Muscle layer of colon (tissue), 2 donors: ENCODE data around the gene FGF14.
"Not testable (repeated sequence)": the region's sequence is repeated elsewhere in the genome, so short reads cannot be mapped to it uniquely, and the experiment has no call there.

Experiments used
- H3K27ac ChIP-seq: one replicate; pipeline ENCODE4 v1.7.0; 2013; ENCODE audit warnings: low read depth, mild to moderate bottlenecking, low read length, moderate library complexity
- H3K27me3 ChIP-seq, 2 donors: one replicate each; pipeline ENCODE4 v1.7.0; 2013; ENCODE audit warnings: low read length in 2 of 2, mild to moderate bottlenecking in 2 of 2; ENCODE audit not compliant: insufficient read depth in 2 of 2, control insufficient read depth in 1 of 2
- H3K36me3 ChIP-seq: one replicate; pipeline ENCODE4 v1.7.0; 2013; ENCODE audit warnings: mild to moderate bottlenecking, low read length; ENCODE audit not compliant: insufficient read depth
- H3K4me1 ChIP-seq: one replicate; pipeline ENCODE4 v1.7.0; 2013; ENCODE audit warnings: mild to moderate bottlenecking, low read length; ENCODE audit not compliant: insufficient read depth
- H3K4me3 ChIP-seq, 2 donors: one replicate each; pipeline ENCODE4 v1.7.0; 2013; ENCODE audit warnings: low read length in 2 of 2, low read depth in 1 of 2, mild to moderate bottlenecking in 1 of 2, moderate library complexity in 1 of 2
- H3K9ac ChIP-seq: one replicate; pipeline ENCODE4 v1.7.0; 2013; ENCODE audit warnings: low read length
- H3K9me3 ChIP-seq: one replicate; pipeline ENCODE4 v1.7.0; 2013; ENCODE audit warnings: mild to moderate bottlenecking, low read length
- donor health status: abdominal sarcoma.
- donor health status: Adenocarcinoma of cecum.

FGF14 gene

DNA sequence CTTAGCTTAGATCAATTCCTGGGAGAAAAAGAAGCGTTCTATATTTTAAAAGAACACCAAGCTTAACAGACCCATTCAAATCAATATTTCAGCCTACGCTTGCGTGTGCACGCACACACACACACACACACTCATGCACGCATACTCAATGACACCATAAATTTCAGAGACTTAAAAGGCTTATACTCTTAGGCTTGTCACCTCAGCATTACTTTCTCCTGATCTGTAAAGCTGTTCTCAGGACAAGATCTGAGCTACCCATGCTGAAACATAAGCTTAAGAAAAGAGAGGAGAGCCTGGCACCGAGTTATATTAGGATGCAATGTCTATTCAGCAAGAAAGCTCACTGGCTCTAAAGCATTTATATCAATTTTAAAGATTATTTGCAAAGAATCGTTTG is 368.5 kb downstream of the FGF14 start:
- H3K36me3 ChIP-seq = no peaks in the 10 kb centered on the region
- no peaks in the 10 kb centered on the region for H3K4me1 ChIP-seq
- H3K9ac ChIP-seq = no peak overlapping the region
- no peaks in the 10 kb centered on the region for H3K27me3 ChIP-seq
- no peak overlapping the region for H3K27ac ChIP-seq
- H3K4me3 ChIP-seq = no peak overlapping the region
- no peaks in the 10 kb centered on the region for H3K9me3 ChIP-seq

DNA sequence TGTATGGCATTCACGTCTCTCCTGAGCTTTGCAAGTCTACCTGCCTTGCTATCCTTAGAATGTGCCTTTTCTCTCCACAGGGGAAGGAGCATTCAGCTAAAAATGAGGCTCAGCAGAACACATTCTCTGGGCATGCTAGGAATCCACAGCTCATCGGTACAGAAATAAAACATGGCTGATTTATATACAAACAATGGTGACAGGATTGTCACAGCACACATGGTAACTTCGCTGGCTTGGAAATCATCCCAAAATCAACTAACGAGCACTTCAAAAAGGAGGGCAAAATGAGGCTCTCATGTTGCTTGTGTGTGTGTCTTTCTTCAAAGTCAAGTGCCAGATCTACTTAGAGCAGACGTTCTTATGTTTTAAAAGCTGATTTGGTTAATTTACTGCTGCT is 373.0 kb downstream of the FGF14 start:
- no peak overlapping the region for H3K9ac ChIP-seq
- H3K27ac ChIP-seq = no peak overlapping the region
- no peaks in the 10 kb centered on the region for H3K36me3 ChIP-seq
- no peak overlapping the region for H3K4me3 ChIP-seq
- H3K27me3 ChIP-seq = no peaks in the 10 kb centered on the region
- no peaks in the 10 kb centered on the region for H3K9me3 ChIP-seq
- no peaks in the 10 kb centered on the region for H3K4me1 ChIP-seq

DNA sequence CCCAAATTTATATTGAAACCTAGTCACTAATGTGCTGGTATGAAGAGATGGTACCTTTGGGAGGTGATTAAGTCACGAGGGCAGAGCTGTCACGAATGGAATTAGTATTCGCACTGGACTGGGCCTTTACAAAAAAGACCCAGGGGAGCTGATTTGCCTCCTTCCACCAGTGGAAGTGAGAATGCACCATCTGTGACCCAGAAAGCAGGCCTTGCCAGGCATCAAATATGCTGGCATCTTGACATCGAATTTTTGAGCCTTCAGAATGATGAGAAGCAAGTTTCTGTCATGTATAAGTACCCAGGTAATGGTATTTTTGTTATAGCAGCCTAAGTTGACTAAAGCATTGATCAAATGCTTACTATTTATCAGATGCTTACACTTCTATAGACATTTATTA is 373.6 kb downstream of the FGF14 start:
- H3K36me3 ChIP-seq = no peaks in the 10 kb centered on the region
- H3K27me3 ChIP-seq = no peaks in the 10 kb centered on the region
- H3K27ac ChIP-seq = no peak overlapping the region
- no peaks in the 10 kb centered on the region for H3K4me1 ChIP-seq
- no peak overlapping the region for H3K9ac ChIP-seq
- H3K4me3 ChIP-seq = no peak overlapping the region
- H3K9me3 ChIP-seq = no peaks in the 10 kb centered on the region

DNA sequence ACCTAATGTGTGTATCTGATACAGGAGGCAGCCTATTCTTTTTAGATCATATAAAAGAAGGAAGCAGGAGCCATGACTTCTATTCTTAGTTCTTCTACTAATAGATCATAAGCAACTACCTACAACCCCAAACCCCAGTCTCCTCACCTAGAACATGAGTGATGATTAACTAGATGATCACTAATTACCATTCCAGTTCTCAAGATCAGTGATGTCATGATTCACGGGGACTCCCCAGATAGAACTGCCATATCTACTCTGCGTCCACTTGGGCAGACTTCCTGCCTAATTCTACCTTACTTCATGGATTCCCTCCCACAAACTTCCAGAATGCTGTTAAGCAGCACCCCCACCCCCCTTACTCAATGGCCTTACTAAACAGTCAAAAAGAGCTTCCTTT is 380.1 kb downstream of the FGF14 start:
- no peak overlapping the region for H3K9ac ChIP-seq
- no peak overlapping the region for H3K4me3 ChIP-seq
- no peaks in the 10 kb centered on the region for H3K4me1 ChIP-seq
- no peak overlapping the region for H3K27ac ChIP-seq
- H3K36me3 ChIP-seq = no peaks in the 10 kb centered on the region
- H3K9me3 ChIP-seq = no peaks in the 10 kb centered on the region
- H3K27me3 ChIP-seq = no peaks in the 10 kb centered on the region

DNA sequence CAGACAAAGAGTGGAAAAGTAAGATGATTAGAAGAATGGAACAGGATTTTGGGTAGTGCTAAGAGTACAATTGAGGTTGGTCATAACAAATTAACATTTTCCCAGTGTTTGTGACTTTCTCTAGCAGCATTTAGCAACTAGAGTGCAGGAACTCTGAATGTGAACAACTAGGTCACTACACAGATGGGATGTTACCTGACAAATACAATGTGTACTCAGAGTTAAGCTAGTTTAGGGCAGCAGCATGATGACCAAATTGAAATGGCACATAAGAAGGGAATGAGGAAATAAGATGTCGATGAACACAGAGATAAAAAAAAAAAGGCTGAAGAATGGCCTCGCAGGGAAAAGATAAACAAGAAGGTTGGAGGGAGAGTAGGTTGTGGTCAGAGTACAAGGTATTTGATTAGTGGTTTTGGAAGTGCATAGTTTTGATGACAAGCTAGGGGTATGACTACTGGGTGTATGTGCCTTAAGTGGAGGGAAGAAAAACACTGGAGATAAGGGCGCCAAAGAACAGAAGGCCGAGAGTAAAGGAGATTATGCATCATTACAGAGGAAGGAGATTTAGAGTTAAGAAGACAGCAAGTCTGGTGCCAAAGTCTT is 381.1 kb downstream of the FGF14 start:
- H3K27ac ChIP-seq = no peak overlapping the region
- no peaks in the 10 kb centered on the region for H3K27me3 ChIP-seq
- no peaks in the 10 kb centered on the region for H3K36me3 ChIP-seq

DNA sequence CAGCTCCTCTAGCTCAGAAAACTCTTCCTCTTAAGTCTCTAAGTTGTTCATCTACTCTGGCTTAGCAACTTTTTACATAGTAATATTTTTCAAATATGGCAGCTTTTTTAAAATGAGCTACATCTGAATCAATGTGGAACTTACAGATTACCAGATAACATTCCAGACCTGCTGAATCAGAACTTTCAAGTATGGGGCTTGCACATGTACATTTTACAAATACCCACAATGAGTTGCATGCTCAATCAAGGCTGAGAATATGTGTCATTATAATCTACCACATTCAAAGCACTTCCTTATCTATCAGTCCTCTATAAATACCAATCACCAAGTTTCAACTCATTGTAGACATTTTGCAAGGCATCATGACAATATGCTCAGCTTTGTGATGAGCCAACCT is 383.1 kb downstream of the FGF14 start:
- H3K36me3 ChIP-seq = no peaks in the 10 kb centered on the region
- H3K9ac ChIP-seq = no peak overlapping the region
- no peaks in the 10 kb centered on the region for H3K4me1 ChIP-seq
- H3K4me3 ChIP-seq = no peak overlapping the region
- H3K27me3 ChIP-seq = no peaks in the 10 kb centered on the region
- H3K27ac ChIP-seq = no peak overlapping the region
- H3K9me3 ChIP-seq = no peaks in the 10 kb centered on the region

More for the DNA sequence above, 381.1 kb downstream of the FGF14 start:
- no peak overlapping the region for H3K4me3 ChIP-seq
- no peaks in the 10 kb centered on the region for H3K4me1 ChIP-seq
- H3K9me3 ChIP-seq = no peaks in the 10 kb centered on the region
- no peak overlapping the region for H3K9ac ChIP-seq

DNA sequence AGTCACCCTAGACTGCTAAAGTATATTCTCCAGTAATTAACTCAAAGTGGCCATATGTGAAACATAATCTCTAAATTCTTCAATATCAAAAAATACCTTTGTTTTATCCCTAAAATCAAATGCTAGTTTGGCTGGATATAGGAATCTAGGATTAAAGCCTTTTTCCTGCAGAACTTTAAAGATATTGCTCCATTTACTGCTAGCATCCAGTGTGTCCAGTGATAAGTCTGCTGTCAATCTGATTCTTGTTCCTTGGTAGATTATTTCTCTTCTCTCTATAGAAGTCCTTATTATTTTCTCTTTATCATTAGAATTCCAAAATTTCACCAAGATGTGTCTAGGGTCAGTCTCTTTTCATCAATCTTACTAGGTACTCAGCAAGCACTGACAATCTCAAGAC is 384.6 kb downstream of the FGF14 start:
- Histone ChIP-seq H3K4me3 (no peak overlapping the region), H3K27ac (no peak overlapping the region), H3K9me3 (no peaks in the 10 kb centered on the region)

DNA sequence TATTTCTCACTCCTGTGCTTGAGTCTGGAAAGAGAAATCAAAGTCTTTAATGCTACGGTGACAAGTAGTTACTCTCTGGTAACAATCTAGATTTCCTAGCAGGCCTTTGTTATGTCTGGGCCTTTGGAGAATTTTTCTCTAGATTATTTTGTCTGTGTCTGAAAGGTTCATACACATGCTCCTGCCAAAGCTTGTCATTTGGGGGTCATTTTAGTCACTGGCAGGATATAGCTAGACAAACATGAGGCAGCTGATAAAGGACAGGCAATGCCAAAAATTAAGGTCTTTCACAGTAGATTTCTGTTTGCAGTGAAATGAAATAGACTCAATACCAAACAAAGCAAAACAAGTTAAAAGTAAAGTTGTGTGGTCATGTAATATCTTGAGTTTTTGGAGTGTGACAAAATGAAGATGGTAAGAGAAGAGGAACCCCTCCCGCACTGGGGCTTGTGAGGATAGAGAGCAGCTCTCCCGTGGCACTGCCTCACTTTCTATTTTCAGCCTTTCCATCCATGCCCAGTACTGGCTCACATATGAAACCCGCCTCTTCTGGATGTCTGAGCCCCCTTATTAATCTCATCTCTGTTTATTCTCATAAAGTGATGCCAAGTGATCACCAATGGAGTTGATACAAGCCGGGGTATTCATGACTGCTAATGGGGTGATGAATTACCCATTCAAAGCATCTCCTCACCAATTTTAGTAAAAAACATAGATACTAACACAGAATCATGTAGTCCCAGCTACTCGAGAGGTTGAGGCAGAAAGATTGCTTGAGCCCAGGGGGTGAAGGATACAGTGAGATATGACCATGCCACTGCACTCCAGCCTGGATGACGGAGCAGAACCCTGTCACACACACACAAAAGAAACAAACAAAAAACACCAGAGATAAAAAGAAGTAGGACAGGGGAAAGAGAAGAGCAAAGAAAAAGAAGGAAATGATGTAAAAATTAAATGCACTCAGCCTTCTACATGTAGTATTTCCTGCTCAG is 389.3 kb downstream of the FGF14 start:
- H3K4me3 ChIP-seq = no peak overlapping the region
- H3K4me1 ChIP-seq = peaks cover 19% of the 10 kb centered on the region
- no peak overlapping the region for H3K27ac ChIP-seq
- H3K27me3 ChIP-seq = no peaks in the 10 kb centered on the region
- H3K9me3 ChIP-seq = no peaks in the 10 kb centered on the region
- H3K9ac ChIP-seq = no peak overlapping the region
- no peaks in the 10 kb centered on the region for H3K36me3 ChIP-seq

More for the DNA sequence above, 384.6 kb downstream of the FGF14 start:
- Histone ChIP-seq H3K27me3 (no peaks in the 10 kb centered on the region), H3K9ac (no peak overlapping the region), H3K36me3 (no peaks in the 10 kb centered on the region), H3K4me1 (peaks cover 7% of the 10 kb centered on the region)

DNA sequence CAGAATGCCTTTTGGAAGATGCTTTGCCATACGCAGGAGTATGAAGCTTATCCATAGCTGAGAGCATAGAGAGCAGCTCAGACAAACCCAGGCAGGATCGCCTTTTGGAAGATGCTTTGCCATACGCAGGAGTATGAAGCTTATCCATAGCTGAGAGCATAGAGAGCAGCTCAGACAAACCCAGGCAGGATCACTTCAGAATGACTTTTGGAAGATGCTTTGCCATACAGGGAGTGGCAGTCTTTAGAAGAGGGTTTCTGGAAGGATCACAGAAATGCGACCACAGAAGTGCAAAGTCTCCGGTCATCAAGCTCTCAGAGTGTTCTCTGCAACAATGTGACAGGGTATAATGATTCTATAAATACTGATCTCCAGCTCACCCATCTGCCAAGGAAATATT is 390.4 kb downstream of the FGF14 start:
- H3K27ac ChIP-seq = not testable (repeated sequence)

DNA sequence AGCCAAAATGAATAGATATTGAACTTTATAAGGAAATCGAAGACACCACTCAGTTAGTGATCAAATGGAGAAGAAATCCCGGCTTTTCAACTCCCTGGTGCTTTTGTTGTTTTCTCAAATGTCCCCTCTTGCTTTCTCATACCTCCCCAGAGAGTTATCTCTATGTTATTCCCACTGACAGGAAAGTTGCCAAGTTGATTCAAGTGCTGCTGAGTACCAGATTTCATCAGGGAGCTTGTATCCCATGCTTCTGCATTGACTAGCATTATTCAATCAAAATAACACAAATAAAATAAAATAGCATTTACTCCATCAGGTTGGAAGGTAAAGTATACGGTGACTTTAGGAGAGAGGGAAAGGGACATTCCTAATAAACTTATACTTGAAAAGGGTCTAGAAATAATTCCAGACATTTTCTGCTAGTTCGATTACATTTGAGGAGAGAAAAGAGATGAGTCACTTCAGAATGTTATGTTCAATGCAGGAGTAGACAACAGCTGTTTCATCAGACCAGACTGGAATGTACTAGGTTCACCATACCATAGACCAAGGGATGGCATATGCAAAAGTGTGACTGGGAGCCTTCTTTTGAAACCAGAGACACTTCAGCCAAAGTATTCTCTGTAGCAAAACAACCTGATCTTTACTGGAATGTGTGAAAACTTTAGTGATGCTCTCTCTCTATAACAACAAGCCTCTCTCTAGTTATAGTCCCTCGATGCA is 397.8 kb downstream of the FGF14 start:
- Histone ChIP-seq H3K9ac (no peak overlapping the region), H3K4me3 (no peak overlapping the region), H3K27ac (no peak overlapping the region), H3K4me1 (peaks cover 26% of the 10 kb centered on the region), H3K9me3 (no peaks in the 10 kb centered on the region), H3K36me3 (no peaks in the 10 kb centered on the region), H3K27me3 (no peaks in the 10 kb centered on the region)

More for the DNA sequence above, 390.4 kb downstream of the FGF14 start:
- not testable (repeated sequence) for H3K27me3 ChIP-seq, H3K4me3 ChIP-seq, H3K9ac ChIP-seq, H3K9me3 ChIP-seq, H3K36me3 ChIP-seq
- peaks cover 19% of the 10 kb centered on the region for H3K4me1 ChIP-seq

DNA sequence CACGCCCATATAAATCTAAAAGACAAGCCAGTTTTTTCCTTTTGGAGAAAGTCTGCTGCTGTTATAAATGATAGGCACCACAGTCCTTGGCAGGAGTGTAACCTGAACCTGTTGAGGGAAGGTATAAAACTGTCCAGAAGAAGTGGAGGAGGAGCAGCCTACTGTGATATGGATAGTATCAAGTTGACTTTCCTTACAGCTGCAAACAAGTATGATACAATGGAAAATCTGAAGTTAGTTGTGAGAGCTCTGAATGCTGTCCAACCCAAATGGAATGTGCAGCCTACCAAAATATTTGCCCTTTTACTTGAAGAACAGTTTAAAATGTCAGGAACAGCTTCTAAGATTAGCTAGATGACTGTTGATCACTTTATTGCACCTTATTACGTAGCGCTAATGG is 399.6 kb downstream of the FGF14 start:
- Histone ChIP-seq H3K27ac (no peak overlapping the region), H3K9ac (no peak overlapping the region), H3K9me3 (no peaks in the 10 kb centered on the region), H3K4me1 (peaks cover 26% of the 10 kb centered on the region), H3K4me3 (no peak overlapping the region), H3K27me3 (no peaks in the 10 kb centered on the region), H3K36me3 (no peaks in the 10 kb centered on the region)
